Measurements from ENCODE around the gene ASB12. TPM values are rescaled to one million over a fixed set of nuclear protein-coding genes. Genes with fewer than 3 reads are reported as not detected.
A peak's percentile ranks its signal among the peaks of the same experiment; 100 is the strongest.
"Not testable (repeated sequence)": the region's sequence is repeated elsewhere in the genome, so short reads cannot be mapped to it uniquely, and the experiment has no call there.

The ASB12 gene, protein sequence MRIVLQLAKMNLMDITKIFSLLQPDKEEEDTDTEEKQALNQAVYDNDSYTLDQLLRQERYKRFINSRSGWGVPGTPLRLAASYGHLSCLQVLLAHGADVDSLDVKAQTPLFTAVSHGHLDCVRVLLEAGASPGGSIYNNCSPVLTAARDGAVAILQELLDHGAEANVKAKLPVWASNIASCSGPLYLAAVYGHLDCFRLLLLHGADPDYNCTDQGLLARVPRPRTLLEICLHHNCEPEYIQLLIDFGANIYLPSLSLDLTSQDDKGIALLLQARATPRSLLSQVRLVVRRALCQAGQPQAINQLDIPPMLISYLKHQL
- polyA plus RNA-seq (ENCODE audit: insufficient read length in 4 of 4): under 1 TPM; 0.44 to 0.57 (median 0.51) TPM

DNA sequence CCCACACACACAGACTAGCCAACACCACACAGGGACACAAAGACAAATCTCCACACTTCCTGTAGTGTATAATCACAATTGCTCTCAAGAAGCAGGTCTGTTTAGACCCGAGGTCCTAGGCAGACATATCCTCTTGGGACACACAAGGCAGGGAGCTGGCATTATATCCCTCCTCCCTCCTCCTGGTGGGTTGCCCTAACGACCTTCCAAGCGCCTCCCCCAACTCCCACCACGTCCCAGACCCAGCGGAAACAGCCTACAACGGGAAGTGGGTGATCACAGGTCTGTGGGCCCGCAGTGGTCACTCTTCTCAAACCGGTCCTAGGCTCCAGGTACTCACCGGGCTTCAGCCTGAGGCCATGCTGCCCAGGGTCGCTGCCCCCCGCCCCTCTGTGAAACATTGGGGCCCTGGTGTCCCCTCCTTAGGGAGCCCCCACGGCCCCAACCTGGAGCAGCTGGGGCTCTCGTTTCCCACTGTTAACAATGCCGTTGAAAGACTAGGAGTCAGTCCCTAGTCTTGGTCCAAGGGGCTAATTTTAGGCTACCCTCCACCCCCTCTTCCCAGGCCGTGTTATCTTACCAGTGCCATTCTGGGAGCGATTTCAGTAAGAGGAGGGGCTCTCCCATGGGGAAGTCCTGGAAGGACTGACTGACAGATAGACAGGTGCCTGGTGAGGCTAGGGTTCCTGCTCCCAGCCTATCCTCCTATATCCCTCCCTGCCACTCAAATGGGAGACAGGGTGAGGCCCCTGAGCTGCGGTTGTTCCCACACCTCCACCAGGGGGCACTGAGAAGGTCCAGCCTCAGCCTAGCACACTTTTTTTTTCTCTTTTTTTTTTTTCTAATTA is at the start of gene ASB12:
Gene ASB12 (minus strand): TSS at position 485 of the 848 bp plus-strand sequence. CDS start 4,957 bp downstream, outside the sequence.
- no peak for DNase-seq (ENCODE audit: low read depth in 4 of 4, low spot score in 3 of 4)

DNA sequence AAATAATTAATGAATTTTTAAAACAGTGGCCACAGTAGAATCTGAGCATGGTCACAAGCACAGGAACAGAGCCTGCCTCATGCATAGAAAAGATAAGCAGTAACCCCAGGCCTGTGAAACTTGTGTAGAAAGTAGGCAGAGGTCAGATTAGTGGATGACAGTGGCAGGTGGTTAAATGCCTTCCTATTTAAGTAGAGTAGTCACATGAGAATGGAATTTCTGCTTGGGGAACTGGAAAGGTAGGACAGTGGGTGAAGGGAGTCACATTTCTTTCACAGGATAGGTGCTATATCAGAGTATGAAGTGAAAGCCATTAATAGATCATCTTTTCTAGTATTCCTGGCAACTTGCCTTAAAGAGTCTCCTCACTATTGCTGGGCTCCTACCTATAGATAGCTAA is 34.9 kb upstream of the ASB12 start:
- DNase-seq (ENCODE audit: low read depth in 4 of 4, low spot score in 3 of 4): no peak

DNA sequence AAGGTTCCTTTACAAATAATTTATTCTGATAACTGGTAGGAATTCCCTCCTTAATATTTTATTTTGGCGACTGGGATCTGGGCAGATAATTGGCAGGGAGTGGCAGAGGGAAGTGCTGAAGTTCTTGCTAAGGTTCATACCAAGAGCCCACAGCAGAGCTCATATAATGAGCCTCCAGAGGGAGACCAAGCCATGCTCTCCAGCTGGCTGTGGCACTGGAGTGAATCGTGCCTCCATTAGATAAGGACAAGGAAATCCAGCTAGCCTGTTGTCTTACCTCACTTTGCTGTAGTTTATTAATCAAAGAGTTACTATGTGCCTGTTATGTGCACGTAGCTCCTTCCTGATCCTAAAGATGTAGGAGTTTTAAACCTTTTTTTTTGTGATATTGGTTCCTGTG is 1.3 kb downstream of the ASB12 start:
- DNase-seq (ENCODE audit: low read depth in 4 of 4, low spot score in 3 of 4): no peak

DNA sequence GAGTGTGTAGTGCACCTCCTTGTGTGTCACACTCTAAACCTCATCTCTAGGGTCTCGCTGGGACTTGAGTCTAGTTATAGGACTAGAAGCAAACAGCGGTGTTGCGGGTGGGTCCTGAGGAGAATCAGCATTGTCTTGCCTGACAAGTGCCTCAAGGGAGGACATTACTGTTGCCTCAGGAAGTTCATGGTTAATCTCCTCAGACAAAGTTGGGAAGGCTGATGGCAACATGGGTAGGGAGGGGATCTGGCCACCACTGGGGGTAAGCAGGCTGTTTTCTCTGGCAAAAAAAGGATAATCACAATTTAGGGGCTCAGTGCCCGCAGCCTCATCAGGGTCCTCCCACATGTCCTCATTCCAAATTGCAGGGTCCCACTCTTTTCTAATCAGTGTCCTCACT is 12.4 kb downstream of the ASB12 start:
- DNase-seq (ENCODE audit: low read depth in 4 of 4, low spot score in 3 of 4): no peak

DNA sequence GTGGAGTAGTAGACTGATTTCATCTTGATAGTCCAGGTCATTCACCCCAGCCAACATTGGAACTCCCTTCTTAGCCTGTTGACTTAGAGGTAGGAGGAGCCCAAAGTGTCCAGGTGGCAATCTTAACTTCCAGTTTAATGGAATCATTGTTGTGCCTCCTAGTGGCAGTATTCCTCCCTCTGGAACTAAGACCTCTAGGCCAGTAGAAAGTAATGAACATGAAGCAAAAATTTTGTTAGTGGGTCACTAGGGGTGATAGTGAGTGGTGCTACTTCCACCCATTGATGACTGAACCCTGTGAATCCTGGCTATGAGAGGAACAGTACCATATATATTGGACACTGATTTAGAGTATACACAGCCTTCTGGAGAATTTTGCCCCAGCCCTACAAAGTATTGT is 16.4 kb downstream of the ASB12 start:
- DNase-seq (ENCODE audit: low read depth in 4 of 4, low spot score in 3 of 4): not testable (repeated sequence)

DNA sequence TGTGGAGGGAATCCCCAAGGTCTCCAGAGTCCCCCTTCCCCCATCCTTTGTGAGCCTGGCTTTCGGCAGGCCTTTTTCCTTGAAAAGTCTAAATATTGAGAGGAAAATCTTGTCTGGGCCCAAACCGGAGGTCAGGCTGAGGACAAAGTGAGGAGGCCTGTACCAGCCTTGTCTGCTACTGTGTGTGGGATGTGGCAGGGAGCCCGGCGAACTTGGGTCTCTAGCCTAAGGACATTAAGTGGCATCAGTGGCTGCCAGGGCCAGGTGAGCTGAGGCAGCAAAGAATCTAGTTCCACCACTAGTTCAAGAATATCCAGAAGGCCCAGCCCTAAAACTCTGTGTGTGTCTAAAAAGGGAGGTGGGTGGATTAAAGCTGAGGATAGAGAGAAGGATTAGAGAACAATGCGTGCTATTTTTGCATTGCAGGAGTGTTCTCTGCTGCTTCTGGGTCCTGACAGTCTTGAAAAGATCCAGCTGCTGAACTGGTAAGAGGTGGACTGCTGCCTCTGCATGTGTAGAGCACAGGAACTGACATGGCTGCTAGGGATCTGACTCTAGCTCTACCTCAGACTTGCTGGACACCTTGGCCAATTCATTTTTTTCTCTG is 23.7 kb downstream of the ASB12 start:
- no peak for DNase-seq (ENCODE audit: low read depth in 4 of 4, low spot score in 3 of 4)

DNA sequence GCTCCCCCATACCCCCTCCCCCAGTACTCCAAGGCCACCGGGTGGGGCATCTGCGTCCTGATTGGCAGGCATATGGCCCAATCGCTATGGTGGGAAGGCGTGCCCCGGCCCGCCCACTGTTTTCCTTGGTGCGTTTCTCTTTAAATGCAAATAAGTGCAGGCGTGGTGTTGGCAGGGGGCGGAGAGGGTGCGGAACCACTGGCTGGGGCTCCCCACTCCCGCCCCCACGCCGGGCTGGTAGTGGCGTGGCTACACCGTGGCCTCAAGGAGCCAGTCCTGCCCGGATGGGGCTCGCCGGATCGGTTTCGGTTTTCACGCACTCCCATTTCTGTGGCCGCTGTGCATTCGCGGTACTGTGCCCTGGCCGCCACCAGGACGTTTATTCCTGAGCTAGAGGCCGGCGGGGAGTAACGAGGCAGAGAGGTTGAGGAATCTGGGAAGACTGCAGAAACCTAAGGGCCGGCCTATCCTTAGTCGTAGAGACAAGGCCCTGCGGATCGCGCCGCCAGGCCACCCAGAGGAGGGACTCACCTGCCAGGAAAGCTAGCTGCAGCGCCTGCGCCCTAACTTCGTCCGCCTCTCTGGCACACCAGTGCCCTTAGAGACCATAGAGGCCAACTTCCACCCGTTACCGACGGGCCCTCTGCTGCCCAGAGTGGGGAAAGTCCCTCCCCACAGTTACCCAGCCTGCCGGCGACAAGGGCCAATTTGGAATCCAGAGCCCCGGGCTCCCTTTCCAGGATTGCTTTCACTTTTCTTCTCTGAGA is 24.5 kb downstream of the ASB12 start:
- peak; percentile 66 to 90 (median 86) for DNase-seq (ENCODE audit: low read depth in 4 of 4, low spot score in 3 of 4)

DNA sequence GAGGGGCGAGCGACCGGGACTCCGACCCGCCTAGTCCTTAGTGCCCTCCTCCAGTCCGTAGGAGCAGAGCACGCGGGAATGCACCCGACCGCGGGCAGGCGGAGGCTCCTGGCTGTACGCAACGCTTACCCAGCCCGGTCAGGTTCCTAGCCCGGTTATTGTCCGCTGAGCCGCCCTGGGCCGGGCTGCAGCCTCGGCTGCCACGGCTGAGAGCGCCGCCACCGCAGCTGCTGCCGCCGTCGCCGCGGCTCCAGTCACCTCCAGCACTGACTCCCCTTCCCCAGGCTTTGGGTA is 25.0 kb downstream of the ASB12 start, which contains the start of gene AMER1:
Gene AMER1 (minus strand): TSS at position 268 of the 294 bp plus-strand sequence. CDS start 12,422 bp downstream, outside the sequence.
- DNase-seq (ENCODE audit: low read depth in 4 of 4, low spot score in 3 of 4): no peak

DNA sequence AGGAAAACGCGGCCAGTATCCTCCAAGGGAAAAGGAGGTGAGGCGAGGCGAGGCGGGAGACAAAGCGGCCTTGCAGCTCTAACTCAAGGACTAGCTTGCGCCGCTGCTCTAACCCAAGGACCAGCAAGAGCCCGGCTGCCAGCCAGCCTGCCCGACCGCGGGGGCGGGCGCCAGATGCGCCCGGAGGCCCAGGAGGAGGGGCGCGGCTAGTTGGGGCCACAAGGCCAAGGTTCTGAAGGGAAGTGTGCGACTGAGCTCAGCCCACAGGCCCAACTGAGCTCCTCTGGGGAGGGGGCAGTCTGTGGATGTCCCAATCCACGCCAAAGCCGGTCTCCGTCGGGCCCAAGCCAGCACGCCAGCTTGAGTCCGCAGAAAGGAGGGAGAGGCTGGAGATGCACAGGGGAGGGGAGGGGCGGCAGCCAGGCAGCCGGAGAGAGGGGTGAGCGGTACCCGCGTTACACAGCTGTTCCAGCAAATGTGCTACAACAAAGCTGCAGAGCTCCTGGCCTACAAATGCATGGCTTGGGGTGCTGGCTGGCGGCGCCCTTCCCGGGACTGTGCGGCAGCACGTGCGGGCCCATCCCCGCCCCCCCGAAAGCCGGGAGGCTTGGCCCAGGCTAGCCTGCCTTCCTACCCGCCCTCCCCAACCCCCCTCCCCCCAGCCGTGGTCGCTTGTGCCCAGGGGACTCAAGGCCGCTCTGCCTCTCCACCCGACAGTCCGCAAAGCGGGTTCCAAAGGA is 25.5 kb downstream of the ASB12 start:
- DNase-seq (ENCODE audit: low read depth in 4 of 4, low spot score in 3 of 4): no peak

DNA sequence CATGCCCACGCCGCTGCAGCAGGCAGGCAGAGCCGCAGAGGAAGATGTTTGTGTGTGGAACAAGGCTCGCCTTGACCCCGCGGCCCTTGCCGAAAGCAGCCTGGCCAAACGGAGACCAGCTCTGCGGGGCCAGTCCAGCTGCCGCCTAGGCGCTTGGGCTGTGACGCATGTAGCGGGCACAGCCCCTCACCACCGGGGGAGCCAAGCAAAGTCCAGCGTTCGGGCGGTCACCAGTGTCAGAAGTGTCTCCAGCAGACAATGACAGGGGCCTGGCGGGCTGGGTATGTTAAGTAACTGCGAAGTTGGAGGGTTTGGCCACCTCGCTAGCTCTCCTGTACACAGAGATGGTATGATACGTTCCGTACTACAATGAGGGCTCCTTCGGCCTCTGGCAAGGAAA is 26.2 kb downstream of the ASB12 start:
- DNase-seq (ENCODE audit: low read depth in 4 of 4, low spot score in 3 of 4): no peak

DNA sequence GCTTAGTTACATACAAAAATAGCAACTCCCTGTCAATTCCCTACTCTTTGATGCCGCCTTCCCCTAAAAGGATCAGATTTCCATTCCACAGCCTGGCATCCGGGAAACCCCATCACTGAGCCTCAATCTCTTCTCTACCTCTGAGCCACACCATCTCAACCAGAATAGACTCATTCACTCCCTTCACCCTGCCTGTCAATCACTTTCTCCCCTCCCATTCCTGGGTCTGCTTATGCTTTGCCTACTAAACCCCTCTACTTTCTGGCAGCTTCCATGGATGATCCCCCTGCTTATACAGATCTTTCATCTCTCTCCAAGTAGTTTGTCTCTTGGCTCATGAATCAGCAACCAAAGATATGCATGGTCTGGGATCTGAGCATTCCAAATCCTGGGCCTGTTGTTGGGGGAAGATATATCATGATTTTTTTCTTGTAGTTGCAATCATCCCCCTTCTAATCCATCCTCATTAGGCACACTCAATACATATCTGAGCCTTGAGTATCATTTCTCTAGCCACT is 27.5 kb downstream of the ASB12 start:
- no peak for DNase-seq (ENCODE audit: low read depth in 4 of 4, low spot score in 3 of 4)

DNA sequence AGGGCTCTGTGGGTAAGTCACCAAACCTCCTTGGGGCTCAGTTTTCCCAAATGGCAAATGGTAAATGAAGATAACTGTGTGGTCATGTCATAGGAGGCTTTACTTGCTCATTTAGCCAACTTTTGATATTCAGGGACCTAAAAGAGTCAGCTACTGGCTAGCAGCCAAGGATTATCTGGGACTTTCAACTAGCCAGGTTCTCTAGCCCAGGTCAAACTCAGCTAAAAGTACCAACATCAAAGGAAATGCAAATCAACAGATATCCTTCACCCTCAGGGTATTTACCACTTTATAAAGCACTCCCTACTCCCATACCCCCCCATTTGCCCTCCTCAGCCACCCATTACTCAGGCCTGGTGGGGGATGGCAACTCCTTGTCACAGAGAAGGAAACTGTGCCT is 32.4 kb downstream of the ASB12 start:
- no peak for DNase-seq (ENCODE audit: low read depth in 4 of 4, low spot score in 3 of 4)

DNA sequence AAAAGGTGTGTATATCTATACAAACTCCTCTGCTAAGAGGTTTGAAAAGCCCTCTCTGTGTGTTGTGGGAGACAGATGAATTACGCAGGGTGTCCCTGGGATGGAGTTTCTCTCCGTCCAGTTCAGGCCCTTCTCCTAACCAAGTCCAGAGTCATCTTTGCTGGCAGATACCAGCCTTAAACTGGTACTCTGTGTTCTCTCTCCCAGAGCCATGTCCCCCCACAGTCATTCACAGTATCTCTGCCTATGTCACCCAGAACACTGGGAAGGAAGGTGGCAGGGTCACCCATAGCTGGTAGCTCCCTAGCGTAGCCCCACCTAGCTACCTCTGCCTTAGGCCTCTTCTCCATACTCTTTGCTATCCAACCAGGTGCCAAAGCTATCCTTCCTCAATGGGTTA is 33.8 kb downstream of the ASB12 start:
- no peak for DNase-seq (ENCODE audit: low read depth in 4 of 4, low spot score in 3 of 4)

DNA sequence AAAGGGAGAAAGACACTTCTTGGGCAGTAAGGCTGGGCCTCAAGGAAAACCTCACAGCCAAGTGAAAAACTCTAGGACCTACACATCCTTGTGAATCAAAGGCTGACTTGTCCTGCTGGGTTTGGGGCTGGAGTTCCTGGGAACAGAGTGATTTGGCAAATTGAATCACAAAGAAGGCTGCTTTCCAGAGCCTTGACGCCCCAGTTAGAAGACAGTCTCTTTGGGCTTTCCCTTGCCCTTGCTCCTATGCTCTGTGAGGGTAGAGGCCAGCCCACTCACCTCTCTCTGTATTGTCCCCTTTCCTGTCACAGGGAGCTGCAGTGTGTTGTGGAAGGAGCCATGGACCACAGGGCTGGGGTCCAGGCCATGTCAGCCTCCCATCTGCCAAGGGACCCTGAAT is 34.5 kb downstream of the ASB12 start:
- DNase-seq (ENCODE audit: low read depth in 4 of 4, low spot score in 3 of 4): no peak

DNA sequence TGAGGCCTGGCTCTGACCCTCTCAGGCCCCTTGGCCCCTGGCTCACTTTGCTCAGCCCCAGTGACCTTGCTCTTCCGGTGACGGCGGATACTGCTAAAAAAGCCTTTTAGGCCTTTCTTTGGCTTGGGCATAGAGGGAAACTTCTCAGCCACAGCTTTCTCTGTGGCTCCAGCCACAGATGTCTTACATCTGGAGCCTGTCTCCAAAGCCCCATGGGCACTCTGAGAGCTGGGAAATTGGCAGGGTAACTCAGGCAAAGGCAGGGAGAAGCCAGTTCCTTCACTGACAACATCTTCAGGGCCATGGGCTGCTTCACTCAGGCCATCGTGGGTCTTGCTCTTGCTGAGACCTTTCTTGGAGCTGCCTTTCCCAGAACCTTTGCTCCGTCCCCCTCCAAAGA is 37.7 kb downstream of the ASB12 start:
- DNase-seq (ENCODE audit: low read depth in 4 of 4, low spot score in 3 of 4): no peak

DNA sequence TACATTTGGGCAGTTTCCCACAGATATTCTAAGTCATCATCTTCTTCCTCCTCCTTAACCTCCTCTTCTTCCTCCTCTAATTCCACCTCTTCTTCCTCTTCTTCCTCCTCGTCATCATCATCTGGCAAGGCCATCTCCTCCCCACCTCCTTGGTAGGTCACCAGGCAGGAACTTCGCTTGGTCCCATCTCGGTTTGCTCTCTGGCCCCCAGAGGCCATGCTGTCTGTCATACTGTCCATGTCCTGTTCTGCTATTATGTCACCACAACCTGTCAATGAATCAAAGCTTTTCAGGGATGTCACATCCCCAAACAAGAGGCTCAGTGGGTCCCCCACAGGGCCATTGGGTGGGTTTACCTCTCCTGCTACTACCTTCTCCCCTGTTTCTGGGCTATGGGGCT is 38.4 kb downstream of the ASB12 start:
- DNase-seq (ENCODE audit: low read depth in 4 of 4, low spot score in 3 of 4): no peak

DNA sequence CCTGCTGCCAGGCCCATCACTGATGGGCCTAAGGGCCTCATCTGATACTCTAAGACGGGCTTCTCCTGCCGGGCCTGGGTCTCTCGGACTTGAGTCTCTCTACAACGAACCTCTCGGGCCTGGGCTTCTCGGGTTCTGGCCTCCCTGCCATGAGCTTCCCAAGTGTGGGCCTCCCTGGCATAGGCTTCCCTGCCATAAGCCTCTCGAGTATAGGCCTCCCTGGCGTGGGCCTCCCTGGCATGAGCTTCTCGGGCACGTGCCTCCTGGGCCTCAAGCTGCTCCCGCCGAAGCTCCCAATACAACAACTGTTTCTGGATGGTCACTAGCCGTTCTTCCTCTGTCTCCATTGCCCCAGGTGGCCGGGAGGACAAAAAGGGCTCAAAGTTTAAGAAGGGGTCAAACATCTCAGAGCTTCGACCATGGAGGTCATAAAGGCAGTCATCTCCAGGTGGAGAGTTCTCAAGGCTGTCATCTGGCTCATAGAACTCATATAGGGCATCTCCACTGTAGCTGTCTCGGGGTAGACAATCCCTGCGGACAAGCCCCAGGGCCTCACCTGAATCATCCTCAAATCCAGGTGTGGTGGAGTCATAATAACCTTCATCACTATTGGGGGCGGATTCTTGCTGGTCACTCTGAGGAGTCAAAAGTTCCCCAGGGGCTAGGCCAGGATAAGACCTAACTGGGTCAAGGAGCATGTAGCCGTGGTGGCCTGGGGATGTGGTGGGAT is 39.0 kb downstream of the ASB12 start:
- DNase-seq (ENCODE audit: low read depth in 4 of 4, low spot score in 3 of 4): no peak

DNA sequence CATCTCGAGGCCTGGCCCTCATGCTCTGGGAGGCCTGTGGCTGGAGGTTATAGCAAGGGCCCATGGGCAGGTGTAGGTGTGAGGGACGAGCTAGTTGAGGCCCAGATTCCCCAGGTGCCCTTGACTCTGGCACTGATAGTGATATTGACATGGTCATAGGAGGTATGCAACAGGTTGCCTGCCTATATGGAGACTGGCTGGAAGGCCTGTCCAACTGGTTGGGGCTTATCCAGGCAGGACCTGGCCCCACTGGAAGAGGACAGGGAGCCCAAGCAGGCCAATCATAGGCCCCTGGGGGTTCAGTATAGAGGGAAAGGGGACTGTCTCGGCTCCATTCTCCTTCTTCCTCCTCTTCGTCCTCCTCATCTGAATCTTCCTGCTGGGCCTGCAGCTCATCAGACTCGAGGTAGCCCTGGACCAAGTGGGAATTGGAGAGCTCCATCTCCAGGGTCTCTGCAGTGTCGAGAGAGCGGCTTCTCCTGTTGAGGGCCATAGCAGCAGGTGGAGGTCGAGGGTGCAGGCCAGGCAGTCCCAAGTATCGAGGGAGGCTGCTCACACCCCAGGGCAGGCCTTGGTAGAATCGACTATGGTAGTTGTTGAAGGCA is 40.2 kb downstream of the ASB12 start:
- DNase-seq (ENCODE audit: low read depth in 4 of 4, low spot score in 3 of 4): no peak

DNA sequence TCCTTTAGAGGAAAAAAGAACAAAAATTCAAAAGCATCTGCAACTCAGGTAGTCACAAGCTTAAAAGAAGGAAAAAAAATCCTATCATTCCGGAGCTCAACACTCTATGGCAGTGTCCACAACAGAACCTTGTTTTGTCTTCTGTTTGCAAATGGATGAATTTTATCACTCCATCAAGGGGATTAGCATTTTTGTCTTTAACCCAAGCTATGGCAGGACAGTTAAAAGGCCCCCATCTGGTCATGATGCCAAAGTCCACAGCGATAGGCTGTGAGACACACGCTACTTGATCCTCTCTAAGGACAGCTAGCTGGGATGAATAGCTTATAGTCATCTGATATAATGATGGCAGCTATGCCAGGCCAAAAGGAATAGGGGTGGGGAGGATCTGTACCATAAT is 41.5 kb downstream of the ASB12 start:
- no peak for DNase-seq (ENCODE audit: low read depth in 4 of 4, low spot score in 3 of 4)
